Mesodermal cell (in vitro differentiated cells): ENCODE results near the gene NDFIP1.
A peak's percentile ranks its signal among the peaks of the same experiment; 100 is the strongest.
"Not testable (repeated sequence)": the region's sequence is repeated elsewhere in the genome, so short reads cannot be mapped to it uniquely, and the experiment has no call there.

Source experiments
- H3K27ac ChIP-seq: 2 replicates; pipeline ENCODE4 v1.7.0; 2013; ENCODE audit warnings: mild to moderate bottlenecking, low read depth, low read length, moderate library complexity; ENCODE audit not compliant: severe bottlenecking
- H3K36me3 ChIP-seq: 2 replicates; pipeline ENCODE4 v1.7.1; 2013; ENCODE audit warnings: mild to moderate bottlenecking, low read length, moderate library complexity; ENCODE audit not compliant: control insufficient read depth, insufficient read depth
- H3K4me1 ChIP-seq: one replicate; pipeline ENCODE4 v1.7.1; 2013; ENCODE audit warnings: mild to moderate bottlenecking, low read length; ENCODE audit not compliant: insufficient read depth, control insufficient read depth, poor library complexity, severe bottlenecking
- H3K4me3 ChIP-seq: 2 replicates; pipeline ENCODE4 v1.7.0; 2013; ENCODE audit warnings: low read length, control low read depth, mild to moderate bottlenecking; ENCODE audit not compliant: insufficient read depth, poor library complexity, severe bottlenecking; ENCODE audit errors: extremely low read depth
- H3K9me3 ChIP-seq: 2 replicates; pipeline ENCODE4 v1.7.1; 2013; ENCODE audit warnings: mild to moderate bottlenecking, low read length, moderate library complexity; ENCODE audit not compliant: control insufficient read depth
- WGBS, 2 experiments: methylation state at CpG; one replicate each; pipeline ENCODE4 v1.1.5; 2013; ENCODE audit warnings: missing lambda C conversion rate in 2 of 2; ENCODE audit not compliant: insufficient coverage in 2 of 2; 5-methylcytosine and 5-hydroxymethylcytosine counted together

NDFIP1 gene

DNA sequence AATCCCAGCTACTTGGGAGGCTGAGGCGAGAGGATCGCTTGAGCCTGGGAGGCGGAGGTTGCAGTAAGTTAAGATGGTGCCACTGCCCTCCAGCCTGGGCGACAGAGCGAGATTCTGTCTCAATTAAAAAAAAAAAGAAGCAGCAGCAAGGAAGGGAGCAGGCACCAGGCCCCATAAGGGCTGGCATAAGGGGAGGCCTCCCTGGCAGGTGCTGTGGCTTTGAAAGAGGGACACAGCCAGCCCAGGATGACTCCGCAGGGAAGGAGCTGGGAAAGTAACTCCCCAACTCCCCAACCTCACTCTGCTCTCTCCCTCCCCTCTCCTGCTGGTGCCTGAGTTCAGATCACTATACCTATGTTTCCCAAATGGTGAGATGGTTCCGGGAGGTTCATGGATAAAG is 70.1 kb downstream of the NDFIP1 start:
- no peaks in the 10 kb centered on the region for H3K36me3 ChIP-seq
- no peaks in the 10 kb centered on the region for H3K9me3 ChIP-seq
- no peak overlapping the region for H3K27ac ChIP-seq
- H3K4me1 ChIP-seq, result peaks cover 7% of the 10 kb centered on the region
- WGBS, 2 experiments, result 85 to 100% methylated on average over 6 of the region's 7 CpGs
- H3K4me3 ChIP-seq, result no peak overlapping the region

DNA sequence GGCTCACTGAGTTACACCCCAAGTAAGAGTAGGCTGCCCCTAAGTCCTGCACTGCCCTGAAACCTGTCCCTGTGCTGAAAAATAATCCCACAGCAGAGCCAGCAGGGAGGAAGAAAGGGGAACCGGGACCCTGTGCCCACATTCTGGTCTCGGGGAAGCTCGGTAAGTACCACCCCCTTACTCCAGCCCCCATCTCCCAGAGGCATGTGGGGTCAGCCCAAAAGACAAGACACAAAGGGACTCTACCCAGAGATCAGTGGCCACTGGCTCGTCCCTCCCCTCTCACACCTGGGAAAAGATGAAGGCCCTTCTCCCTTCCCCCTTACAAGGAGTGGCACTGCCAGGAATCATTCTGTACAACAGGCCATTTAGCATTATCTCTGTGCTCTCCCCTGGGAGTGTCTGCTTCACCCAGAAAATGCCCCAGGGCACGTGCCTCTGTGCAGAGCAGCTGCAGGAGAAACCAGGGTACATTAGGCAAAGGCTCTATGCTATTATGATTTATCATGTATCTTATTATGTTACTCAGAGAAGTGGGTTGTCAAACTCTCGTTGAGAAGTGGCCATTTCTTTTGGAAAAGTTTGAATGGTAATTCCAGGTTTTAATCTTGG is 71.3 kb downstream of the NDFIP1 start:
- Histone ChIP-seq H3K27ac (no peak overlapping the region), H3K4me1 (peaks cover 7% of the 10 kb centered on the region), H3K36me3 (no peaks in the 10 kb centered on the region), H3K4me3 (no peak overlapping the region), H3K9me3 (no peaks in the 10 kb centered on the region)
- WGBS, 2 experiments, result 90 to 95% methylated on average over 2 to 4 of the region's 6 CpGs

DNA sequence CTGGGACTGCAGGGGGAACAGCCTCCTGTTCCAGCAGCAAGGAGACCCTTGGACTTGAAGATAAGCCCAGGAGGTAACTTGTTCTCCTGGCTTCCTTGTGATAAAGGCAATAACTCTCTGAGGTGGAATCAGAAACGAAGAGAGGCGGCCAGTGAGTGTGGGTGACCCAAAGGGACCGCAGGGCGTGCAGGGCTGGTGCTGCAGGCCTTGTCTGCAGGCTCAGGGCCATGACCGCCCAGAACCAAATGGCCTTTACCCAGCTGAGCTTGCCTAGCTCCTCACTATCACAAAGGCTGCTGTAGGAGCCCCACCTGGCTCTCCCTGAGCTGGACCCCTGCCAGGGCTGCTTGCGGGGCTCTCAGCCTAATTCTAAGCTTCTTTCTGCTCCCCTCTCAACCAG is 72.5 kb downstream of the NDFIP1 start:
- no peaks in the 10 kb centered on the region for H3K9me3 ChIP-seq
- H3K4me1 ChIP-seq, result peaks cover 16% of the 10 kb centered on the region
- no peak overlapping the region for H3K27ac ChIP-seq
- no peaks in the 10 kb centered on the region for H3K36me3 ChIP-seq
- H3K4me3 ChIP-seq, result no peak overlapping the region
- 91 to 93% methylated on average over 5 of the region's 6 CpGs for WGBS, 2 experiments

DNA sequence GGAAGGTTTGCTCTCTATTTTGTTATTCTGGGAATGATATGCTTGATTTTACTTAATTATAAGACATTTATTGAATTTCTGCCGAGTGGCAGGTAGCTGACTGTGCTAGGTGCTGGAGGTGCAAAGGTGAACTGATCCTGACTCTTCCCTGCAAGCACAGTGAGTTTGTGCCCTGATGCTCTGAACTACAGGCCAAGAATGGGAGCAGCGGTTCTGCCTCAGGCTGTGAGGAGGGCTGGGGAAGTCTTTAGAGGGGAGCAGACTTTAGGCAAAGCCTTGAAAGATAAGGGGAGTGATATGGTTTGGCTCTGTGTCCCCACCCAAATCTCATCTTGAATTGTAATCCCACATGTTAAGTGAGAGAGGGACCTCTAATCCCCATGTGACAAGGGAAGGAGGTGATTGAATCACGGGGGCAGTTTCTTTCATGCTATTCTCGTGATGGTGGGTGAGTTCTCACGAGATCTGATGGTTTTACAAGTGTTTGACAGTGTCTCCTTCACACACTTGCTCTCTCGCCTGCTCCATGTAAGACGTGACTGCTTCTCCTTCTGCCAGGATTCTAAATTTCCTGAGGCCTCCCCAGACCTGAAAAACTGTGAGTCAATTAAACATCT is 73.1 kb downstream of the NDFIP1 start:
- H3K9me3 ChIP-seq, result no peaks in the 10 kb centered on the region
- peaks cover 17% of the 10 kb centered on the region for H3K4me1 ChIP-seq
- H3K4me3 ChIP-seq, result no peak overlapping the region
- no peak overlapping the region for H3K27ac ChIP-seq
- WGBS, 2 experiments, result 77 to 94% methylated on average over 5 to 6 of the region's 7 CpGs
- H3K36me3 ChIP-seq, result no peaks in the 10 kb centered on the region

DNA sequence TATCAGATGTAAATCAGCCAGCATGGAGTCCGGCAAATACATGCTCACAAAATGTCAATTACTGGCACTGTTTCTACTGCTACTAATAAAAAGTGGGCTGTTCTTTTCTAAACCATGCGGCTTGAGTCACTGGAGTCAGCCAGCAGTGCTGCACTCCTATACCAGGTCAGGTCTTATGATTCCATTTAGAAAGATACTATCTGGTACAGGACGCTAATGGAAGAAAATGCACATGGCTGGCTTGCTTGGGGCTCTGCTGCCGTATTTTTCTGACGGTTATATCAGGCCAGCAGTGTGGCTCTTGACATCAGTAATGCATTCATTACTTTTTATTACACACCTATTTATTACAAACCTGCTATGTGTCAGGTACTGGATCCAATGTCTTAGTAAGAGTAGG is 74.3 kb downstream of the NDFIP1 start:
- peaks cover 24% of the 10 kb centered on the region for H3K4me1 ChIP-seq
- H3K36me3 ChIP-seq, result no peaks in the 10 kb centered on the region
- 91 to 97% methylated on average over 4 to 5 of the region's 5 CpGs for WGBS, 2 experiments
- H3K27ac ChIP-seq, result no peak overlapping the region
- no peak overlapping the region for H3K4me3 ChIP-seq
- no peaks in the 10 kb centered on the region for H3K9me3 ChIP-seq

DNA sequence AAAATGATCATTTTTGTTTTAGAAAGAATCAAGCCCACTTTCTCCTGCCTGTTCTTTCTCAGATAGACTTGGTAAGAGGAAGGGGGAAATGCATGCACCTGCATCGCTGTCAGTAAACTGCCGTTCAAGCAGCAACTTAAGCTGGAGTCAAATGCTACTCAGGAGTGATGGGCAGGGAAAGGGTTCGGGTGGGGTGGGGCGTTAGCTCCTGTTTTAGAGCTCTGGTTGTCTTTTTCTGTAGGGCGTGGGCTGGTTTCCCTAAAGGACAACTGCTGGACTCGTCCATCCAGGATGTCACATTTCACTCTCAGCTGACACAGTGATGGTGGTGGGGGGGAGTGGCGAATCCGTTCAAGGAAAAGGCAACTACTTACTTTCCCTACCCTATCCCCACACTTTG is 75.0 kb downstream of the NDFIP1 start:
- H3K9me3 ChIP-seq, result no peaks in the 10 kb centered on the region
- H3K4me1 ChIP-seq, result peaks cover 24% of the 10 kb centered on the region
- no peak overlapping the region for H3K27ac ChIP-seq
- no peak overlapping the region for H3K4me3 ChIP-seq
- no peaks in the 10 kb centered on the region for H3K36me3 ChIP-seq
- WGBS, 2 experiments, result 85 to 100% methylated on average over 1 to 4 of the region's 8 CpGs

DNA sequence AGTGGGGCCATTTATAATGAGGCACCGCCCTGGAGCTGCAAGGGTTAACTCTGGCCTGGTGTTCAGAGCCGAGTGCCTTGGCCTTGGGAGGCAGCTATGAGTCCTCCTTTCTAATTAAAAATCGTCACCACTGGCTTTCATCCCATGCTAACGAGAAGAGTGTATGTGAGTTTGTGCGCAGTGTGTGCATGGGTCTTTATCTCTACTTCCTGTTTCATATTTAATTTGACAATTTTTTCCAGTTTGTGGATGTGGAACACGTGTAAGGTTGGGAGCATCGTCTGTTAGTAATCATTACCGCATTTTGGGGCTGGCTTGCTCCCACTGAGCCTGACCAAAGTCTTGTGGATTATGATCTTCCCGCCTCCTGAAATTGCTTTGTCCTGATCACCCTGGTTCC is 76.4 kb downstream of the NDFIP1 start:
- H3K36me3 ChIP-seq, result no peaks in the 10 kb centered on the region
- no peak overlapping the region for H3K27ac ChIP-seq
- 68 to 69% methylated on average over 4 of the region's 9 CpGs for WGBS, 2 experiments
- H3K9me3 ChIP-seq, result no peaks in the 10 kb centered on the region
- H3K4me3 ChIP-seq, result no peak overlapping the region
- H3K4me1 ChIP-seq, result peaks cover 26% of the 10 kb centered on the region

DNA sequence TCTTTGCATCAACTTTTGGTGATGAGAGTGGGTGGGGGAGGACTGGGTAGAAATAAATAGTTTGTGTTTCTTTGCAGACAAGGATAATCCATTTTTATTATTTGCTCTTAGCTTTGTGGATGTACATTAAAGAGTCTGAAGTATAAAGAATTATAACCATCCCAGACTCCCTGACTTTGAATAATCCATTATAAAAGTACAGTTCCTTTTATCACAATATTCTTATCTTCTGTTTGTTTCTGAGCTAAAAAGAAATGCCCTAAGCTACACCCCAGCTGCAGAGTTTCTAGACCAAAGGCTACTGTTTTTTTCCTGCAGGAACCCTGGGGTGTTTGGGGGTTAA is 77.9 kb downstream of the NDFIP1 start:
- Histone ChIP-seq H3K9me3 (no peaks in the 10 kb centered on the region), H3K36me3 (no peaks in the 10 kb centered on the region), H3K4me3 (no peak overlapping the region), H3K27ac (peak overlapping the region; percentile 75), H3K4me1 (peaks cover 30% of the 10 kb centered on the region)

DNA sequence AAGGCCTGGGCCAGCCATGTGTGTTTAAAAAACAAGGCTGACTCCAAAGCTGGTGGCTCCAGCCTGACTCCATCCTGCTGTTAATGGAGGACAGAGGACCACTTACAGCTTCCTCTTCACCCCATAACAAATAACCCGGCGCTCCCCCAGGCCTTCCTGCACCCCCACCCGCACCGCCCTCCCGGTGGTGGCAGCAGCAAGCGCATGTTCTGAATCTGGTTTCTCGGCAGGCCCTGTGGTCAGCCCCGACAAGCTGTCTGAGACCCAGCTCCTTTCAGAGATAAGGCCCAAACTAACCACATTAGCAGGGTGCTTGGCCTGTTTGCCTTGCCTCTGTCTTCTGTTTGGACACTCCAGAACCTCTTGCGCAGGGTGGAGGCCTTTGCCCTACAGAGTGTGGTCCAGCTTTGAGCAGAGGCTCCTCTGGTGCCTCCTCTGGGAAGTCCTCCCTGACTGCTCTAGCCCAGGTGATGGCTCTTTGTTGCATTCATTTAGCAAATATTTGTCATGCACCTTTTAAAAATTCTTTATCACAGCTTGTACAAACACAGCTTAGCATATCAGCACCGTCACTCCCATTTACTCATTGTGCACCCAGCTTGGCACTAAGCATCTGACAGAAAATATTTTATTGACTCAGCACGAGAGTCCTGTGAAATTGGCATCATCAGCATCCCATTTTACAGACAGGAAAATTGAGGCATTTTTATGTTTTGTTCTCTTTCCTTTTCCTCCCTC is 78.4 kb downstream of the NDFIP1 start:
- 55 to 65% methylated on average over 10 to 11 of the region's 11 CpGs for WGBS, 2 experiments
- no peaks in the 10 kb centered on the region for H3K9me3 ChIP-seq
- H3K36me3 ChIP-seq, result no peaks in the 10 kb centered on the region
- peak overlapping the region; percentile 75 for H3K27ac ChIP-seq
- H3K4me1 ChIP-seq, result peaks cover 30% of the 10 kb centered on the region
- no peak overlapping the region for H3K4me3 ChIP-seq

DNA sequence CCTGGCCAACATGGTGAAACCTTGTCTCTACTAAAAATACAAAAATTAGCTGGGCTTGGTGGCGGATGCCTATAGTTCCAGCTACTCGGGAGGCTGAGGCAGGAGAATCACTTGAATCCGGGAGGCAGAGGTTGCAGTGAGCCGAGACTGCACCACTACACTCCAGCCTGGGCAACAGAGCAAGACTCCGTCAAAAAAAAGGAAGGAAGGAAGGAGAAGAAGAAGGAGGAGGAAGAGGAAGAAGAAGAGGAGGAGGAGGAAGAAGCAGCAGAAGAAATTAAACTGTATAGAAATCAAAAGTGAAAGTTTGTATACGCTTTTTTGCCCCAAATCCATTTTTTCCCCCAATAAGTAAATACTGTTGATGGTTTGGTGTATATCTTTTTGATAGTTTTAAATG is 80.1 kb downstream of the NDFIP1 start:
- H3K9me3 ChIP-seq, H3K36me3 ChIP-seq, H3K4me3 ChIP-seq, H3K27ac ChIP-seq: not testable (repeated sequence)
- H3K4me1 ChIP-seq, result peaks cover 30% of the 10 kb centered on the region
- WGBS, 2 experiments, result 93 to 98% methylated on average over 4 to 5 of the region's 6 CpGs

DNA sequence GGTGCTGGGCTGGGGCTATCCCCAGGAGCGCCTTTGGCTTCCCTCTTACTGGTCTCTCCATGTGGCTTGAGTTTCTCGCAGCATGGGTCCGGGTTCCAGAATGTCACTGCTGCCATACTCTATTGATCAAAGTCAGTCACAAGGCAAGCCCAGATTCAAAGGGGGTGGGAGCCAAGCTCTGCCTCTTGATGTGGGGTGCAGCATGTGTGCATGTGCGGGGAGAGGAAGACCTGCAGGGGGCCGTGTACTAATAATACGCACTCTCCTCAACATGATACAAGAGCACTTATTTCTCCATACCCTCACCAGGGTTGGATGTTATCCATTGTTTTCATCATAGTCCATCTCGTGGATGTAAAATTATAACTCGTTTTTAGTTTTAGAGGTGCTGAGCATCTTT is 81.2 kb downstream of the NDFIP1 start:
- Histone ChIP-seq H3K27ac (no peak overlapping the region), H3K4me1 (peaks cover 30% of the 10 kb centered on the region), H3K9me3 (no peaks in the 10 kb centered on the region), H3K36me3 (no peaks in the 10 kb centered on the region), H3K4me3 (no peak overlapping the region)
- WGBS, 2 experiments, result 95 to 100% methylated on average over 2 to 6 of the region's 8 CpGs
